Tibial nerve (tissue), 3 donors: ENCODE data around the gene PHOX2A.

ENCODE experiments used
- CTCF ChIP-seq, 5 experiments: fragments of 200-600 bp in 3 of 5; fragments of 450-650 bp in 2 of 5; sonication (generic) in 3 of 5; IDR thresholded peaks; one replicate each; pipeline ENCODE4 v1.5.1; 2016 to 2019; ENCODE audit warnings: antibody characterized with exemption in 5 of 5, mild to moderate bottlenecking in 3 of 5, moderate library complexity in 2 of 5
- POLR2A ChIP-seq, 2 donors: fragments of 450-650 bp; IDR thresholded peaks; one replicate each; pipeline ENCODE4 v1.6.1; 2017; ENCODE audit warnings: antibody characterized with exemption in 2 of 2, mild to moderate bottlenecking in 2 of 2, moderate library complexity in 2 of 2

- no peak for TF ChIP-seq CTCF (IDR thresholded peaks at IDR 0.05)
- no peak for TF ChIP-seq POLR2A (IDR thresholded peaks at IDR 0.05)
Observed at GRCh38 chr11:72203163-72203562, 40.8 kb downstream of the PHOX2A start.
